ENCODE data around the gene POU3F2.
A peak's percentile ranks its signal among the peaks of the same experiment; 100 is the strongest.

The POU3F2 gene

DNA sequence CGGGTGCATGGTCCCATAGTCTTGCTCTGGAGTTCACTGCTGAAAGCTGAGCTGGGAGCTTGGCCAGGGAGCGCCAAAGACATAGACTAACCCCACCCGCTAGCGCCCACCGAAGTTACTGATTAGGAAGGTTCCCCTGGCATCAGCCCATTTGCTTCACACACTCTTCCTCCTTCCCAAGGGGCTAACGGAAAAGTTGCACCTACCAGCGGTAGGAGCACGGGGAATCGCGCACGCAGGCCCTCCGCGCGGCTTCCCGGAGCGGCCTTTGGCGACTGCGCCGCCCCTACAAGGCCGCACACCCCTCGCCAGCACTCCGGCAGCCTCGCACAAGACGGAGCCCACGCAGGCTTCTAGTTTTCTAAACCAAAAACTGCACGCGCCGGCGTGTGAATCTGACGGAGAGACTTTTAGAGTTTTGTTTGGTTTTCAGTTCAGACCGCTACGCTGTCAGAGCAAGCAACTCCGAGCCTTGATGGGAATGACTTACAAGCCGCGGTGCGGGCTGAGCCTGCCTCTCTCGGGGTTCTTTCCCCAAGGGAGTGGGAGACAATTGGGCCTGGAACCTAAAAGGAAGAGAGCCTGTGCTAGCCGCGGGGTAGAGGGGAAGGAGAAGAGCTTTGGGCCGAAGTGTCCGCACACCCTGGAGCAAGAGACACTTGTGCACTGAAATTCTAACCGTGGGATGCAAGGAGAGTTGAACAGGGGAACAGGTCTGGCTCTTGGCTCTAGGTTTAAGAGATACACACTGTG is 891 bp upstream of the POU3F2 start:
- peaks cover 10% of the 10 kb centered on the region for H3K4me1 ChIP-seq (ENCODE audit: control insufficient read depth, insufficient read depth, low read length)
- no peak overlapping the region for H3K27ac ChIP-seq (ENCODE audit: low read depth, low read length)
- peaks cover 46% of the 10 kb centered on the region for H3K27me3 ChIP-seq (ENCODE audit: control insufficient read depth, insufficient read depth, low read length)
- H3K4me3 ChIP-seq (ENCODE audit: low read length) = peak overlapping the region; percentile 56
- no peaks in the 10 kb centered on the region for H3K36me3 ChIP-seq (ENCODE audit: control insufficient read depth, insufficient read depth, low read length)
- H3K9ac ChIP-seq (ENCODE audit: low read length) = no peak overlapping the region

DNA sequence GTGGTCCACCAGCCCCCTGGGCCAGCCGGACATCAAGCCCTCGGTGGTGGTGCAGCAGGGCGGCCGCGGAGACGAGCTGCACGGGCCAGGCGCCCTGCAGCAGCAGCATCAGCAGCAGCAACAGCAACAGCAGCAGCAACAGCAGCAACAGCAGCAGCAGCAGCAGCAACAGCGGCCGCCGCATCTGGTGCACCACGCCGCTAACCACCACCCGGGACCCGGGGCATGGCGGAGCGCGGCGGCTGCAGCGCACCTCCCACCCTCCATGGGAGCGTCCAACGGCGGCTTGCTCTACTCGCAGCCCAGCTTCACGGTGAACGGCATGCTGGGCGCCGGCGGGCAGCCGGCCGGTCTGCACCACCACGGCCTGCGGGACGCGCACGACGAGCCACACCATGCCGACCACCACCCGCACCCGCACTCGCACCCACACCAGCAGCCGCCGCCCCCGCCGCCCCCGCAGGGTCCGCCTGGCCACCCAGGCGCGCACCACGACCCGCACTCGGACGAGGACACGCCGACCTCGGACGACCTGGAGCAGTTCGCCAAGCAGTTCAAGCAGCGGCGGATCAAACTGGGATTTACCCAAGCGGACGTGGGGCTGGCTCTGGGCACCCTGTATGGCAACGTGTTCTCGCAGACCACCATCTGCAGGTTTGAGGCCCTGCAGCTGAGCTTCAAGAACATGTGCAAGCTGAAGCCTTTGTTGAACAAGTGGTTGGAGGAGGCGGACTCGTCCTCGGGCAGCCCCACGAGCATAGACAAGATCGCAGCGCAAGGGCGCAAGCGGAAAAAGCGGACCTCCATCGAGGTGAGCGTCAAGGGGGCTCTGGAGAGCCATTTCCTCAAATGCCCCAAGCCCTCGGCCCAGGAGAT is 1.0 kb downstream of the POU3F2 start:
- no peaks in the 10 kb centered on the region for H3K36me3 ChIP-seq (ENCODE audit: control insufficient read depth, insufficient read depth, low read length)
- H3K27me3 ChIP-seq (ENCODE audit: control insufficient read depth, insufficient read depth, low read length) = peaks cover 48% of the 10 kb centered on the region
- peak overlapping the region; percentile 13 for H3K4me3 ChIP-seq (ENCODE audit: low read length)
- no peak overlapping the region for H3K9ac ChIP-seq (ENCODE audit: low read length)
- no peak overlapping the region for H3K27ac ChIP-seq (ENCODE audit: low read depth, low read length)
- peaks cover 10% of the 10 kb centered on the region for H3K4me1 ChIP-seq (ENCODE audit: control insufficient read depth, insufficient read depth, low read length)

DNA sequence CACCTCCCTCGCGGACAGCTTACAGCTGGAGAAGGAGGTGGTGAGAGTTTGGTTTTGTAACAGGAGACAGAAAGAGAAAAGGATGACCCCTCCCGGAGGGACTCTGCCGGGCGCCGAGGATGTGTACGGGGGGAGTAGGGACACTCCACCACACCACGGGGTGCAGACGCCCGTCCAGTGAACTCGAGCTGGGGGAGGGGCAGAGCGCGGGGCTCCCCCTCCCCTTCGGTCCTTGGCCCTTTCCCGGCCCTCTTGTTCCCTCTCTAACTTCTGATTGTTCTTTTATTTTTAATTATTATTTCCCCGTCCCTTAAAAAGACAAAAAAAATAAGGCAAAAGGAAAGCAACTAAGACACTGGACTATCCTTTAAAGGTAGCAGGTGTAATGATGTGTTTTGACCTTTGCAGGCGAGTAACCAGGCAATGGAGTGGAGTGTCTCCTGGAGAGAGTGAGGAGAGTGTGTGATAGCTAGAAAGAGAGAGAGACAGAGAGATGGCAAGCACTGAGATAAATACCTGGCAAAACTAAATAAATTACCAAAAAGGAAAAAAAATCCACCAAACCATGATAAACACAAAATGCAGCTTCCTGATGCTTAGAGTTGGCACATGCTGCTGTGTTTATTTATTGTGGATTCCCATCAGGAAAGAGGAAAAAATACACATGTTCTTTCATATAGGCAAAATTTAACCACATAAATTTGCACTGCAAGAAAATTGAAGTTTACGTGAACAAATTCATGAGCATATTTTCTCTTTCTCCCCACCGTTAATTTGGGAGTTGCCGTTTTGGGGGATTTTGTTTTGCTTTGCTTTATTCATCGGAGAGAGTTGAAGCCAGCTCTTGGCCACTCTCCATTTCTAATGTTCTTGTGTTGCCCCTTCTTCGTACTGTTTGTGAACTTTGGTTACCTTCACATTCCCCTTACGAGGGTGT is 1.9 kb downstream of the POU3F2 start:
- H3K9ac ChIP-seq (ENCODE audit: low read length) = no peak overlapping the region
- H3K36me3 ChIP-seq (ENCODE audit: control insufficient read depth, insufficient read depth, low read length) = no peaks in the 10 kb centered on the region
- H3K4me3 ChIP-seq (ENCODE audit: low read length) = no peak overlapping the region
- H3K4me1 ChIP-seq (ENCODE audit: control insufficient read depth, insufficient read depth, low read length) = peaks cover 10% of the 10 kb centered on the region
- peaks cover 49% of the 10 kb centered on the region for H3K27me3 ChIP-seq (ENCODE audit: control insufficient read depth, insufficient read depth, low read length)
- H3K27ac ChIP-seq (ENCODE audit: low read depth, low read length) = no peak overlapping the region

DNA sequence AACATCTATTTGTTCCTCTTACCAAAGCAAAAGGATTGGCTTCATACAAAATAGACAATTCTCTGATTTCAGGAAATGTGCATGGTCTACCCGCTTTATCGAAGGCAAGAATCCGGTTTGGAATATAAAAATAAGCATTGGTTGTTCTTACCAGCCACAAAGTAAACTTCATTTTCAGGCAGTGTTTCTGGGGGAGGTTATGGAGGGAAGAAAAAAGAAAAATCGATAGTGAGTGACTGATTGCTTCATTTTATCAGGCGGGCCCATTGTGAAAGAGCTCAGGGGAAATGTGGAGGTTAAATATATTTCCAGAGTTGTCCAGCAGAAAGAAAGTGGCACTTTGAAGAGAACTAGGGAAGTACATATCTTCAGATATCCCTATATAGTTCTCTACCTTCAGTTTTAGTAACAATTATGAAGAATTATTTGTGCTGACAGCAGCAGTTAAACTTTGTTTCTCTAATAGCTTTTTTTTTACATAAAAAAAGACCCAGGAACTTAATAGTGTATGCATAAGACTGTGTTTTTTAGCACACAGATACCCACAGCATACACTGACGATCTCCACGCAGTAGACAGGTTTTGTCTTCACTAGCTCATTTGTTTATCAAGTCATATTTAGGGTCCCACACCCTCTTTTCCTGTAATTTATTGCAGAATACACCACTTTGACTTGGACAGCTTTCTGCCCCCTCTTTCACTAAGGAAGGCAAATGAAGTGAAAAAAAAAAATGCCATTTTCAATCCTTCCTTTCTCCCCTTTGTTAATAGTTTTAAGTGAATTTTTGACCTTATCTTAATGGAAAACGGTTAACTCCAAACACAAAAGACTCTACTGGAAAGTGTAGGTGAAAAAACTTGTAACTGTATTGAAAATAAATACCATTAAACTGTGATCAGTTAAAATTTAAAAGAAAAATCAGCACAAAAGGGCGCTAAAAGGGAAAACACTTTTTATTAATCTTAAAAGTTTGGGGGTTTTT is 2.9 kb downstream of the POU3F2 start:
- H3K27ac ChIP-seq (ENCODE audit: low read depth, low read length) = no peak overlapping the region
- H3K4me3 ChIP-seq (ENCODE audit: low read length) = no peak overlapping the region
- peaks cover 44% of the 10 kb centered on the region for H3K27me3 ChIP-seq (ENCODE audit: control insufficient read depth, insufficient read depth, low read length)
- H3K9ac ChIP-seq (ENCODE audit: low read length) = no peak overlapping the region
- H3K4me1 ChIP-seq (ENCODE audit: control insufficient read depth, insufficient read depth, low read length) = peaks cover 7% of the 10 kb centered on the region
- no peaks in the 10 kb centered on the region for H3K36me3 ChIP-seq (ENCODE audit: control insufficient read depth, insufficient read depth, low read length)

DNA sequence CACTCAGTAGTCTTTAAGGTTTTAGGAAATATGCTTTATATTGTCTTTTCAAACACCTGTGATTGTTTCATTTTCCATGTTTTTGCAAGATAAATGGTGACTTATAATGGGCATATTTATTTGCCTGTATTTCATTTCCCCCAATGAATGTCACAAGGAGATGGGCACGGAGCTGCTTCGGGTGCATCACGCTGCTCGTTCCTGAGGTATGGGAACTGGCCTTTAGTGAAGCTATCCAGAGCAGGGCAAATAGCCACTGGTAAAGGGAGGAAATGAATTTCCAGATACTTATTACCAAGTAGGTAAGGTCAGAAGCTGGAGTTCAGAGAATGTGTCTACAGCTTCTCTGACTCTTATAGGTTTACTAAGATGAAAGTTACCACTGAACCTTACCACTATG is 3.7 kb downstream of the POU3F2 start:
- Histone ChIP-seq H3K27ac (ENCODE audit: low read depth, low read length) (no peak overlapping the region), H3K9ac (ENCODE audit: low read length) (no peak overlapping the region), H3K4me3 (ENCODE audit: low read length) (no peak overlapping the region)

DNA sequence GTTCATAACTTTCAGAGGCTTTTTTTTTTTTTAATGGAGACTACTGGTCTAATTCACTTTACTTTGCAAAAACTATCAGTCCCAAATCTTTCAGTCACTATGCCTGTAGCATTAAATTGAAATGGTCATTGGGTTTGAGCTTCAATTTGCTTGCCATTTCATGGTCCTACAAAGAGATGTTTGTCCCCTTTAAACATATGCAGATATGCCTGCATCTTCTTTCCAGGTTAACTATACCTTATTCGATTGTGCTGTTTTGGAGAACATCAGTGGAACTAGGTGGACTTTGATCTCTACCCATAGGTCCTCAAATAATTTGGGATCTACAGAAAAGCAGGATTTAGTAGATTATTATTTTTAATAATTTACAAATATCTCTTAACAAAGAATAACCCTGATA is 4.6 kb downstream of the POU3F2 start:
- H3K27ac ChIP-seq (ENCODE audit: low read depth, low read length) = no peak overlapping the region

More for the DNA sequence above, 3.7 kb downstream of the POU3F2 start:
- Histone ChIP-seq H3K4me1 (ENCODE audit: control insufficient read depth, insufficient read depth, low read length) (no peaks in the 10 kb centered on the region), H3K27me3 (ENCODE audit: control insufficient read depth, insufficient read depth, low read length) (peaks cover 44% of the 10 kb centered on the region), H3K36me3 (ENCODE audit: control insufficient read depth, insufficient read depth, low read length) (no peaks in the 10 kb centered on the region)

DNA sequence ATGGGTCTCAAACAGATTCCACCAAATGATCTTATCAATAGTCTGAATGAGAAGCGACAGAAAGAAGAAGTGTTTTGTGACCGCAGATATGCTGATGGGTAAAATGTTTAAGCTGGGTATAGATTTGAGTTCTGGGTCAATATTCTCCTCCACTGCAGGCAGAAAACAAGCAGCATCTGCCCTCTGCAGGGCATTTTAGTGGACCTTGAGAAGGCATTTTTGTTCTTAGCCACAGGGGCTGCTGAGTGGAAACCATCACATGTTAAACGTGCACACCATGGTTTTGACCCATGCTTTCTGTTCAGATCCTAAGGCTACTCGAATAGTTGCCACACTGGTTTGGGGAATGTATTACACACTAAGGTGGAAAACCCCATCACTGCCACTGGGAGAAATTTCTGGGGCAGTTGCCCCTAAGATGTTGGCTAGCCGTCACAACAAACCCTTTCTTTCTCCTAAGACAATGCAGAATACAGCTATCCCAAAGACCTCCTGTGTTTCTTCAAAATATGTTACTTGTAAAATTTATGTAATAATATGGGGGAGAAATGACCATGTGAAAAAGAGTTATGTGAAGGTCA is 5.5 kb downstream of the POU3F2 start:
- no peak overlapping the region for H3K4me3 ChIP-seq (ENCODE audit: low read length)
- H3K27me3 ChIP-seq (ENCODE audit: control insufficient read depth, insufficient read depth, low read length) = peaks cover 49% of the 10 kb centered on the region
- no peaks in the 10 kb centered on the region for H3K36me3 ChIP-seq (ENCODE audit: control insufficient read depth, insufficient read depth, low read length)
- H3K4me1 ChIP-seq (ENCODE audit: control insufficient read depth, insufficient read depth, low read length) = no peaks in the 10 kb centered on the region
- no peak overlapping the region for H3K27ac ChIP-seq (ENCODE audit: low read depth, low read length)
- H3K9ac ChIP-seq (ENCODE audit: low read length) = no peak overlapping the region

More for the DNA sequence above, 4.6 kb downstream of the POU3F2 start:
- Histone ChIP-seq H3K4me3 (ENCODE audit: low read length) (no peak overlapping the region), H3K9ac (ENCODE audit: low read length) (no peak overlapping the region), H3K4me1 (ENCODE audit: control insufficient read depth, insufficient read depth, low read length) (no peaks in the 10 kb centered on the region), H3K27me3 (ENCODE audit: control insufficient read depth, insufficient read depth, low read length) (peaks cover 49% of the 10 kb centered on the region), H3K36me3 (ENCODE audit: control insufficient read depth, insufficient read depth, low read length) (no peaks in the 10 kb centered on the region)

DNA sequence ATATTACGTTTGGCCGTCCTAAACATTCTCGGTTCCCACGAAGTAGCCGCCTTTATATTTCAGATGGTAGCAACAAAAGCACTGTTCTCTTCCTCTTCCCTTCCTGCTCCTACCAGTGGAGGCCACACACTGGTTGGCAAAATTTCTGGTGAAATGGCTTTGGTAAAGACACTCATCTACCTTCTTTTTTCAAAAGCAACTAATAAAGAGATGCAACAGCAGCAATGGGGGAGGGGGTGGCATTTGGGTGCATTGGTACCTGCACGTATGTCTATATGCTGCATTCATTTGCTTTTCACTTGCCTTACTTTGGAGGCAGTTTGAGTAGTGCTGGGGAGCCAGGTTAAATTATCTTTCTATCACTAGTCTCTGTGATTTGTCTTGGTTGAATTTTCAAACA is 6.0 kb downstream of the POU3F2 start:
- H3K9ac ChIP-seq (ENCODE audit: low read length) = no peak overlapping the region
- no peak overlapping the region for H3K4me3 ChIP-seq (ENCODE audit: low read length)
- no peaks in the 10 kb centered on the region for H3K36me3 ChIP-seq (ENCODE audit: control insufficient read depth, insufficient read depth, low read length)
- no peak overlapping the region for H3K27ac ChIP-seq (ENCODE audit: low read depth, low read length)
- H3K27me3 ChIP-seq (ENCODE audit: control insufficient read depth, insufficient read depth, low read length) = peaks cover 46% of the 10 kb centered on the region
- no peaks in the 10 kb centered on the region for H3K4me1 ChIP-seq (ENCODE audit: control insufficient read depth, insufficient read depth, low read length)

DNA sequence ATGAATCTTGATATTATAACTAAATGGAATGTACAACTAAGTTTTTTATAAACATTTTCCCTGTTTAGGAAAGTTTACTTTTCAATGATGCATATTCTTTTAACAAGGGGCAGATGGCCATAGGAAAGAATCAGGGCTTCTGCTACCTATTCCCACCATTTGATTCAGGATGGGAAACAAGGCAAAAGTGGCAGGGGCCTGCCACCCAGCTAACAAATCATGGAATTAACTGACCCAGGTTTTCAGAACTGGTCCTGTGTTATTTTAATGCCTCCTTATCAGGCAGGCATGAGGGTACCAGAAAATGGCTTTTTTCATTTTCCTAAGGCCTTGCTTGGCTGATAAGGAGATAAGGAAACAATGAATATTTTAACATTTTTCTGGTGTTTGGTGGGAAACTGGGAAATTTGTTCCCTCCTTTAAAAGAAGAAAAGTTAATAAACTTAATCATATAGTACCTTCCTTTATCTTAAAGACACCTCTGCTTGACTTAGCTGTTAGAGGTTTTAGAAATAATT is 6.7 kb downstream of the POU3F2 start:
- no peak overlapping the region for H3K9ac ChIP-seq (ENCODE audit: low read length)
- no peaks in the 10 kb centered on the region for H3K36me3 ChIP-seq (ENCODE audit: control insufficient read depth, insufficient read depth, low read length)
- H3K4me1 ChIP-seq (ENCODE audit: control insufficient read depth, insufficient read depth, low read length) = no peaks in the 10 kb centered on the region
- no peak overlapping the region for H3K4me3 ChIP-seq (ENCODE audit: low read length)
- H3K27me3 ChIP-seq (ENCODE audit: control insufficient read depth, insufficient read depth, low read length) = peaks cover 40% of the 10 kb centered on the region
- no peak overlapping the region for H3K27ac ChIP-seq (ENCODE audit: low read depth, low read length)

DNA sequence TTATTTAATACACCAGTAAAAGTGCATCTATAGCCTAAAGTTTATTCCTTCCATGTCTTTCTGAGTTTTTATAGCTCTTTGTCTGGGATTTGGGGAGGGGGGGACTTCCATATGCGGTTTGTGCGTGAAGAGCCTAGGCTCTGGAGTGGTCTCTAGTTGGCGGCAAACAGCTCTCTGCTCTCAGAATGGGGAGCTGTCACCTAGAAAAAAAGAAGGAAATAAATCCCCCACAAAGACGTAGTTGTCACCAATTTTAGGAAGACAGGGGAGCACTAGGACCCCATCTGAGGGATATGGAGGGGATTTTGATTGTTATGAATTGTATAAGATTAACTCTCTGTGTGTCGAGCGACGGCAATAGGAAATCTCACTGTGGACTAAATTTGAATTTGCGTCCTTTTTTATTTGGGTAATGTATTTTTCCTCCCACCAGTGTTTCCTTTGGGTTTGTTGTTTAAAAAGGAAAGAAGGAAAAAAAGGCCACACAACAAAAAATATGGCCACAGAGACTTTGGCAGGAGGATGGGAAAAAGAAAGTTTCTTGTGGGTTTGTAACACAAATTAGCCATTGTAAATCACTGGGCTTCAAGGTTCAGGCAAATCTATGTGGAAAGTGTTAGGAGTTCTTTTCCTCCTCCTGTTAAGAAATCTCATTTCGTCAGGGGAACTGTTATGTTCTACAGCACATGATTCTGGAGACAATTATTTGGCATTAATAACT is 7.4 kb downstream of the POU3F2 start:
- H3K4me3 ChIP-seq (ENCODE audit: low read length) = no peak overlapping the region
- peaks cover 38% of the 10 kb centered on the region for H3K27me3 ChIP-seq (ENCODE audit: control insufficient read depth, insufficient read depth, low read length)
- H3K9ac ChIP-seq (ENCODE audit: low read length) = no peak overlapping the region
- H3K4me1 ChIP-seq (ENCODE audit: control insufficient read depth, insufficient read depth, low read length) = no peaks in the 10 kb centered on the region
- H3K27ac ChIP-seq (ENCODE audit: low read depth, low read length) = no peak overlapping the region
- H3K36me3 ChIP-seq (ENCODE audit: control insufficient read depth, insufficient read depth, low read length) = no peaks in the 10 kb centered on the region
